Osteoblast (primary cell): ENCODE measurements around the gene TSPAN8. TPM values are rescaled to one million over a fixed set of nuclear protein-coding genes. Genes with fewer than 3 reads are reported as not detected.

Source experiments
- DNase-seq: peaks from one replicate; pipeline ENCODE4 v3.0.0; 2011; ENCODE audit warnings: low spot score, mixed read lengths; ENCODE audit not compliant: insufficient read length; ENCODE audit errors: missing footprints
- H2AFZ ChIP-seq: 2 replicates; pipeline ENCODE4 v1.6.0; 2011; ENCODE audit warnings: mild to moderate bottlenecking, low read length
- H3K27ac ChIP-seq: 2 replicates; pipeline ENCODE4 v1.5.1; 2011; ENCODE audit warnings: mild to moderate bottlenecking, low read depth, low read length, moderate library complexity
- H3K27me3 ChIP-seq: 2 replicates; pipeline ENCODE4 v1.6.0; 2012; ENCODE audit warnings: mild to moderate bottlenecking, control low read depth, inconsistent platforms, low read length, moderate library complexity; ENCODE audit not compliant: insufficient read depth
- H3K36me3 ChIP-seq: 2 replicates; pipeline ENCODE4 v1.5.1; 2011; ENCODE audit warnings: mild to moderate bottlenecking, low read length, control low read depth, moderate library complexity; ENCODE audit not compliant: insufficient read depth
- H3K4me1 ChIP-seq: 2 replicates; pipeline ENCODE4 v1.5.1; 2011; ENCODE audit warnings: mild to moderate bottlenecking, low read length, control low read depth, moderate library complexity; ENCODE audit not compliant: insufficient read depth
- H3K4me2 ChIP-seq: 2 replicates; pipeline ENCODE4 v1.6.0; 2011; ENCODE audit warnings: mild to moderate bottlenecking, low read length; ENCODE audit not compliant: insufficient read depth
- H3K4me3 ChIP-seq: fragments of 200-600 bp; sonication (generic); 3 replicates; pipeline ENCODE4 v1.5.1; 2012; ENCODE audit warnings: mild to moderate bottlenecking, low read length, inconsistent platforms; ENCODE audit not compliant: insufficient read depth
- H3K79me2 ChIP-seq: 2 replicates; pipeline ENCODE4 v1.6.0; 2012; ENCODE audit warnings: mild to moderate bottlenecking, low read length, control low read depth, inconsistent platforms; ENCODE audit not compliant: insufficient read depth
- H3K9me3 ChIP-seq: 2 replicates; pipeline ENCODE4 v1.5.1; 2011; ENCODE audit warnings: low read depth, low read length, control low read depth
- H4K20me1 ChIP-seq: 2 replicates; pipeline ENCODE4 v1.6.0; 2012; ENCODE audit warnings: mild to moderate bottlenecking, low read length, control low read depth; ENCODE audit not compliant: insufficient read depth
- total RNA-seq: library from RNA; depleted of rRNA; stranded (reverse); fragments of >200 nt; gene quantifications from 2 replicates; pipeline ENCODE4 v1.2.3, GENCODE V29; 2012
- TF ChIP-seq, protein P1 (sequence below): IDR thresholded peaks from 2 replicates; pipeline ENCODE4 v1.5.1; 2011; ENCODE audit warnings: mild to moderate bottlenecking, low read depth, low read length, moderate library complexity; ENCODE audit errors: extremely low read depth

The TSPAN8 gene
- total RNA-seq, 1 donor: under 0.01 TPM

DNA sequence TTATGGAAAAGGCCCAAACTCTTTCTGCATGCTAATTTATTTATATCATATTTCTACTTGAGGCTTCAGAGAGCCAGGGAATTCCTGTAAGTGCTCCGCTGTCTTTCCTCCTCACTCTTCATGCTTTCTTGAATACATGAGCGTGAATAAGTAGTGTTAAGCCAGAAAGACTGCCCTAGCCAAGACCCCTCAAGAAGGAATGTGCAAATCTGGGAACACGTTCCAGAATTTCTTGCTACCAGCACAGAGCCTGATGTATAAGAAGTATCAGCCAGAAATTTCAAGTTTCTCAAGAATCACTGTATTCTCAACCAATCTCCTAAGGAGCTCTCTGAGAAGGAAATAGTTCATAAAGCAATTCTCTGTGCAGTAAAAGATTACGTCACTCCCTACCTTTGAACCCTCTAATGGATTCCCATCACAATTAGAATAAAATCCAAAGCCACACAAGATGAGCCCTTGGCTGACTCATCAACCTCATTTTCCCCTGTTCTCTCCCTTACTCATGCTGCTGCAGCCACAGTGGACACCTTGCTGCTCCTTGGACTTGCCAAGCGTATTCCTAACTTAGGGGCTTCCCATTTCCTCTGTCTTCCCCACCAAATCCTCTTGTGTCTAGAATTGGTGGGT lies 6.9 kb upstream of the TSPAN8 start:
- TF ChIP-seq, protein P1, sequence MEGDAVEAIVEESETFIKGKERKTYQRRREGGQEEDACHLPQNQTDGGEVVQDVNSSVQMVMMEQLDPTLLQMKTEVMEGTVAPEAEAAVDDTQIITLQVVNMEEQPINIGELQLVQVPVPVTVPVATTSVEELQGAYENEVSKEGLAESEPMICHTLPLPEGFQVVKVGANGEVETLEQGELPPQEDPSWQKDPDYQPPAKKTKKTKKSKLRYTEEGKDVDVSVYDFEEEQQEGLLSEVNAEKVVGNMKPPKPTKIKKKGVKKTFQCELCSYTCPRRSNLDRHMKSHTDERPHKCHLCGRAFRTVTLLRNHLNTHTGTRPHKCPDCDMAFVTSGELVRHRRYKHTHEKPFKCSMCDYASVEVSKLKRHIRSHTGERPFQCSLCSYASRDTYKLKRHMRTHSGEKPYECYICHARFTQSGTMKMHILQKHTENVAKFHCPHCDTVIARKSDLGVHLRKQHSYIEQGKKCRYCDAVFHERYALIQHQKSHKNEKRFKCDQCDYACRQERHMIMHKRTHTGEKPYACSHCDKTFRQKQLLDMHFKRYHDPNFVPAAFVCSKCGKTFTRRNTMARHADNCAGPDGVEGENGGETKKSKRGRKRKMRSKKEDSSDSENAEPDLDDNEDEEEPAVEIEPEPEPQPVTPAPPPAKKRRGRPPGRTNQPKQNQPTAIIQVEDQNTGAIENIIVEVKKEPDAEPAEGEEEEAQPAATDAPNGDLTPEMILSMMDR: no peak
- H3K4me3 ChIP-seq: no peak overlapping the region
- no peaks in the 10 kb centered on the region for H3K9me3 ChIP-seq
- no peak for DNase-seq
- H3K4me2 ChIP-seq: no peak overlapping the region
- H4K20me1 ChIP-seq: no peaks in the 10 kb centered on the region
- H3K79me2 ChIP-seq: no peaks in the 10 kb centered on the region
- H3K27ac ChIP-seq: no peak overlapping the region
- H3K4me1 ChIP-seq: no peaks in the 10 kb centered on the region
- H2AFZ ChIP-seq: no peak overlapping the region
- no peaks in the 10 kb centered on the region for H3K36me3 ChIP-seq
- H3K27me3 ChIP-seq: no peaks in the 10 kb centered on the region

DNA sequence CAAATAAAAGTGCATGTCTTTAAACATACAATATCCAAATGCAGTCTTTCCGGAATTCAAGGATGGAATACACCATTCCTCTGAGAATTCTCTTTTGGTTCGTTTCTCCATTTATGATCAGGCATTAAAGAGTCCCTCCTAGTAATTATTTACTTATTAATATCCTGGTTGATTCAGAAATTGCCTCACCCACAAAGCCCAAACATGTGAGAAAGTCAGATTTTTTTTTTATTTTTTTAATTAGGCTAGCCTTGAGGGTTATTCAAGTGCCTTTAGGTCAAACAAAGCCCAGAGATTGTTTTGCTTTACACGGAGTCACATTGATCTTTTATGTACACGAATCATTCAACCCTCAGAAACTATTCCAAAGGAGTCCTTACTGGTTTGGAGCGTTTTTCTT lies 6.4 kb upstream of the TSPAN8 start:
- no peak overlapping the region for H3K4me3 ChIP-seq
- no peaks in the 10 kb centered on the region for H4K20me1 ChIP-seq
- H3K27me3 ChIP-seq: no peaks in the 10 kb centered on the region
- H2AFZ ChIP-seq: no peak overlapping the region
- H3K27ac ChIP-seq: no peak overlapping the region
- no peak overlapping the region for H3K4me2 ChIP-seq
- TF ChIP-seq, protein P1: no peak
- H3K36me3 ChIP-seq: no peaks in the 10 kb centered on the region
- H3K4me1 ChIP-seq: no peaks in the 10 kb centered on the region
- DNase-seq: no peak
- no peaks in the 10 kb centered on the region for H3K9me3 ChIP-seq
- H3K79me2 ChIP-seq: no peaks in the 10 kb centered on the region

DNA sequence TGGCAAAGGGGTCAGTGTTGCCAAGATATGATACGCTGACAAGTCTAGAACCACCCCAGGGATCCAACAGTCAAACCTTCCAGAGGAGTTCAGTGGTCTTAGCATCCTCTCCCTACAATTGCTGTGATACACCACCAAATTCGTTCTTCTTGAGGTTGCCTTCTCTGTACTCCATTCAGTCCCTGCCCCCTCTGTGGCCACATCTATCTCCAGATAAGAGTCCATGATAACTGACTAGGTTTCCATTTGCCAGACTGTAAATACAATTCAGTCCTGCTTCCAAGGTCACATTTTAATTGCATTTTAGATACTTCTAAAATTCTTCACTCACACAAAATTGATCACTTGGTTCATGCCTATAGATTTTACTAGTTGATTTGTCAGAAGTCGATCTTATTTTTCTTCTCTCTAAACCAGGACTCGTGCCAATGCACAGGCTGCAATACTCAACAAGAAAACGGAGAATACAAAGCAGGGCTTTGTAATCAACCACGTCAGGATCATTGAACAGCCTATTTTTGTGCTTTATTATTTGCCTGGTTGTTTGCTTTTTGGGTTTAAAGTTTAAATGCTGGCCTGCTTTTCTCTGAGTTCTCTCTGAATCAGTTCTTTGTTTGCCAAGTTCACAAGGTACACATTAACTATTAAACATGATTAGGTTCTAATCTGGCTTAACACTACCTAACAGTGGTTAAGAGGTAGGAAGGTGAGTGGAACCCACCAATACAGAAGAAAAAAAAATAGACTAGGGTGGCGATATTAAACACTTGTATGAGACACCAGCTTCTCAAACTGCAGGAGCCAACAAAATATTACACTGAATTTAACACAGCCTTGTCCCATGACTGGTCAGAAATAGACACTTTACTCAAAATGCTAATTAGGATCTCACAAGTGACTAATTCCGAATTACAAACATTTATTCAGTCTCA lies 5.3 kb upstream of the TSPAN8 start:
- no peaks in the 10 kb centered on the region for H3K27me3 ChIP-seq
- H3K4me3 ChIP-seq: no peak overlapping the region
- no peaks in the 10 kb centered on the region for H3K9me3 ChIP-seq
- H4K20me1 ChIP-seq: no peaks in the 10 kb centered on the region
- H3K4me2 ChIP-seq: no peak overlapping the region
- TF ChIP-seq, protein P1: no peak
- no peaks in the 10 kb centered on the region for H3K79me2 ChIP-seq
- no peak overlapping the region for H2AFZ ChIP-seq
- no peak overlapping the region for H3K27ac ChIP-seq
- H3K4me1 ChIP-seq: no peaks in the 10 kb centered on the region
- no peak for DNase-seq
- no peaks in the 10 kb centered on the region for H3K36me3 ChIP-seq

DNA sequence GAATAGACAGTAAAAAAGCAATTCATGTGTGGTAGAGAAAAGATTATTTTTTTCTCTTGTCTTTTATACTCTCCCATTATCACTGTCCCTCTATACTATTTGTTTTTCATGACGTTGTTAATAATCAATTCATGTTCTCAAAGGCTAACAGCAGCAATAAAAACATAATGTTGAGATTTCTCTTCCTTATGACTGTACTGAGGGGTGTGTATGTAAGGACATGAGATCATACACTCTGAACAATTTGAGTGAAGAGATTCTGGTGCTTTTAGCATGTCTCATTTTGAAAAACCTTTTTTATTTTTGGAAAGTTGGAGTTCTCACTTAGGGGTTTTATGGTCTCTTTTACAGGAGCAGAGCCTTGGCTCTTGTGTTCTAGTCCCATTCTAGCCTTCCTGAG lies 3.8 kb upstream of the TSPAN8 start:
- Histone ChIP-seq H3K27ac (no peak overlapping the region), H3K36me3 (no peaks in the 10 kb centered on the region), H3K4me1 (no peaks in the 10 kb centered on the region), H2AFZ (no peak overlapping the region), H4K20me1 (no peaks in the 10 kb centered on the region), H3K9me3 (no peaks in the 10 kb centered on the region), H3K79me2 (no peaks in the 10 kb centered on the region), H3K4me3 (no peak overlapping the region), H3K27me3 (no peaks in the 10 kb centered on the region), H3K4me2 (no peak overlapping the region)
- DNase-seq: no peak
- TF ChIP-seq, protein P1: no peak
